ENCODE results near the gene SIK2. TPM values are rescaled to one million over a fixed set of nuclear protein-coding genes. Genes with fewer than 3 reads are reported as not detected.
"Not testable (repeated sequence)": the region's sequence is repeated elsewhere in the genome, so short reads cannot be mapped to it uniquely, and the experiment has no call there.

SIK2 gene
- polyA plus RNA-seq, 6 donors from 2014 or later = 0.09 to 1.0 (median 0.31) TPM

DNA sequence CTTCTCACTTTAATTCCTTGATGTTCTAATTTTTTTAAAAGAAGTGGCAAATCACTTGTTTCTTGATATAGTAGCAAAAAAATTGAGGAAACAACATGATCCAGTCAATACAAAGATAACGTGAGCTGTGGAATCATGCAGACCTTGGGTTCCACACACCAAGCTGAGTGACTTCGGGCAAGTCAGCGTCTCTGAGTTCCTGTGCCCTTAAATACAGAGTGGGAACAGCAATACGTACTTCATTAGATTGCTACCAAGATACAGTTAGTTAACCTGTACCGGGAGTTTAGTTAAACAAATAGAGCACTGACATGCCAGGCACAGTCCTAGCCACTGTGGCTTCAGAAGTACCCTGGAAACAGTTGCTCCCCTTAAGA is 105.4 kb downstream of the SIK2 start:
- ATAC-seq (ENCODE audit: low read depth in 2 of 2) (no peak), DNase-seq (no peak)
- H3K27ac Mint-ChIP-seq = no peak overlapping the region
- no peaks in the 10 kb centered on the region for H3K9me3 Mint-ChIP-seq
- H3K36me3 Mint-ChIP-seq = peaks cover 34 to 47% of the 10 kb centered on the region in 2 donors
- no peaks in the 10 kb centered on the region for H3K27me3 Mint-ChIP-seq
- H3K4me1 Mint-ChIP-seq = no peaks in the 10 kb centered on the region
- H3K4me3 Mint-ChIP-seq = no peak overlapping the region

- H3K36me3 Mint-ChIP-seq = peaks cover 29 to 51% of the 10 kb centered on the region in 2 donors
- H3K27ac Mint-ChIP-seq = peak overlapping the region in 2 of 6 donors; percentile 74 to 75
- DNase-seq (no peak), ATAC-seq (ENCODE audit: low read depth in 2 of 2) (peak in 1 of 2 donors; percentile 54)
- H3K9me3 Mint-ChIP-seq = peaks cover 0 to 7% (median 0%) of the 10 kb centered on the region in 7 donors
- H3K27me3 Mint-ChIP-seq = no peaks in the 10 kb centered on the region
- H3K4me3 Mint-ChIP-seq = peak overlapping the region in 1 of 8 donors; percentile 1
- H3K4me1 Mint-ChIP-seq = peaks cover 18 to 29% (median 19%) of the 10 kb centered on the region in 3 donors
These were observed 112.3 kb downstream of the SIK2 start for GRCh38 chr11:111714522-111714921.

DNA sequence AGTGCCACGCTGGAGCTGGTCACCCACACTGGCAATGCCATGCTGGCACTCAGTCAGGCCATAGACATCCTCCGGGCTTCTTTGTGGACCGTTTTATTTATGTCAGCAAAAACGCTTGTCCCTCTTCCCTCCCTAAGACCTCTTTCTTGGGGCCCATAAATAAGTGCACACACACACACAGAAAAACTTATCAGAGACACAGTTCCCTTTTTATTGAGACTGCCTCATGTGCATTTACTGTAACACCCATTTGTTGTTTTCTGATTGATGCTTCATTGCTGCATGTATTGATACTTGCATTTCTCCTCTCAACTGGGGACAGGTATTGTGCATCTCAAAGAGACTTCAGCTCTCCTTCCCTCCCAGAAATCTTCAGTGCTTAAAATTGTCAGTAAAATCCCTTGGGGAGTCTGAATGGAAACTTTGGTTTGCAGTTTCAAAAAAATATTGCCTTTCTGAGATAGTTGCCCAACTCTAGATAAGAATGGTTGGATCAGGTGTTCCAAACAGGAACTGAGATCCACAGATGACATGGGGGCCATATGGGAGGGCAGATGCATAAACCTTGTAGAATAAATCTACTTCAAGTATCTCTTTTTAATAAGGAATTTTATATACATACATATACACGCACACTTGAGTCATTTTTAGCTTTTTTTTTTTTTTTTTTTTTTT is 113.0 kb downstream of the SIK2 start:
- peaks cover 0 to 7% (median 0%) of the 10 kb centered on the region in 7 donors for H3K9me3 Mint-ChIP-seq
- no peaks in the 10 kb centered on the region for H3K27me3 Mint-ChIP-seq
- H3K36me3 Mint-ChIP-seq = peaks cover 37 to 49% of the 10 kb centered on the region in 2 donors
- no peak overlapping the region for H3K4me3 Mint-ChIP-seq
- ATAC-seq (ENCODE audit: low read depth in 2 of 2) = peak in 1 of 2 donors; percentile 47
- DNase-seq = no peak
- H3K4me1 Mint-ChIP-seq = peaks cover 18 to 29% (median 19%) of the 10 kb centered on the region in 3 donors
- peak overlapping the region in 3 of 6 donors; percentile 26 to 70 (median 61) for H3K27ac Mint-ChIP-seq

- ATAC-seq (ENCODE audit: low read depth in 2 of 2) = not testable (repeated sequence)
These were observed 115.4 kb downstream of the SIK2 start for GRCh38 chr11:111717660-111718059.

DNA sequence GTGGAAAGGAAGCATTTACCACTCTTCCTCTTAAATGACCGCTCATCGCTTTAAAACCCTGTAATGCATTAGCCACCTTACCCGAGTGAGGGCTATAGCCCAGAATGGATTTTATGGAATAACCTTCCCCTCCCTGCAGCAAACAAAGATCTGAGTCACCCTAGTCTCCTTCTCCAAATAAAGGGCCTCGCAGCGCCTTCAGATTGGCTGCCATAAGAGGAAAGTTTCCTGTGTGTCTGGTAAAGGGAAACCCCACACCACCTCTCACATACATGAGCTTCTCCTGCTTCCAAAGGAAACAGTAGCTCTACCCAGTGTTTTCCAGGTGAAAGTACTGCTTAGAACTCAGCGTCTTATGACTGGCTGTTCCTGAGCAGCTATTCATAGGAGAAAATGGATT is 116.2 kb downstream of the SIK2 start:
- Mint-ChIP-seq H3K9me3 (peaks cover 0 to 7% (median 0%) of the 10 kb centered on the region in 7 donors), H3K27ac (no peak overlapping the region), H3K4me3 (no peak overlapping the region), H3K27me3 (no peaks in the 10 kb centered on the region), H3K36me3 (peaks cover 29 to 38% of the 10 kb centered on the region in 2 donors), H3K4me1 (peaks cover 18 to 29% (median 19%) of the 10 kb centered on the region in 3 donors)
- DNase-seq = no peak
- no peak for ATAC-seq (ENCODE audit: low read depth in 2 of 2)

More at GRCh38 chr11:111717660-111718059, 115.4 kb downstream of the SIK2 start:
- H3K4me3 Mint-ChIP-seq, H3K27me3 Mint-ChIP-seq, H3K9me3 Mint-ChIP-seq, DNase-seq: not testable (repeated sequence)
- peaks cover 32 to 36% of the 10 kb centered on the region in 2 donors for H3K36me3 Mint-ChIP-seq
- peaks cover 18 to 29% (median 19%) of the 10 kb centered on the region in 3 donors for H3K4me1 Mint-ChIP-seq
- peak overlapping the region in 1 of 6 donors; percentile 18 for H3K27ac Mint-ChIP-seq

- H3K9me3 Mint-ChIP-seq = peaks cover 0 to 7% (median 0%) of the 10 kb centered on the region in 7 donors
- no peak overlapping the region for H3K4me3 Mint-ChIP-seq
- no peak overlapping the region for H3K27ac Mint-ChIP-seq
- H3K4me1 Mint-ChIP-seq = peaks cover 17 to 24% (median 17%) of the 10 kb centered on the region in 3 donors
- ATAC-seq (ENCODE audit: low read depth in 2 of 2) = no peak
- peaks cover 25 to 35% of the 10 kb centered on the region in 2 donors for H3K36me3 Mint-ChIP-seq
- no peaks in the 10 kb centered on the region for H3K27me3 Mint-ChIP-seq
- no peak for DNase-seq
These were observed 116.6 kb downstream of the SIK2 start for GRCh38 chr11:111718859-111719258.

- Mint-ChIP-seq H3K36me3 (peaks cover 20 to 30% of the 10 kb centered on the region in 2 donors), H3K27me3 (no peaks in the 10 kb centered on the region), H3K4me3 (no peak overlapping the region), H3K27ac (peak overlapping the region in 1 of 6 donors; percentile 83), H3K4me1 (peaks cover 11 to 19% (median 12%) of the 10 kb centered on the region in 3 donors), H3K9me3 (peaks cover 0 to 1% (median 0%) of the 10 kb centered on the region in 7 donors)
- DNase-seq (no peak), ATAC-seq (ENCODE audit: low read depth in 2 of 2) (no peak)
These were observed 117.1 kb downstream of the SIK2 start for GRCh38 chr11:111719379-111719778.

GRCh38 chr11:111720801-111721494 is 118.7 kb downstream of the SIK2 start:
- DNase-seq (no peak), ATAC-seq (ENCODE audit: low read depth in 2 of 2) (no peak)
- no peaks in the 10 kb centered on the region for H3K27me3 Mint-ChIP-seq
- peak overlapping the region in 1 of 6 donors; percentile 26 for H3K27ac Mint-ChIP-seq
- H3K36me3 Mint-ChIP-seq = peaks cover 11 to 20% of the 10 kb centered on the region in 2 donors
- no peak overlapping the region for H3K4me3 Mint-ChIP-seq
- no peaks in the 10 kb centered on the region for H3K9me3 Mint-ChIP-seq
- H3K4me1 Mint-ChIP-seq = peaks cover 0 to 9% (median 4%) of the 10 kb centered on the region in 3 donors

DNA sequence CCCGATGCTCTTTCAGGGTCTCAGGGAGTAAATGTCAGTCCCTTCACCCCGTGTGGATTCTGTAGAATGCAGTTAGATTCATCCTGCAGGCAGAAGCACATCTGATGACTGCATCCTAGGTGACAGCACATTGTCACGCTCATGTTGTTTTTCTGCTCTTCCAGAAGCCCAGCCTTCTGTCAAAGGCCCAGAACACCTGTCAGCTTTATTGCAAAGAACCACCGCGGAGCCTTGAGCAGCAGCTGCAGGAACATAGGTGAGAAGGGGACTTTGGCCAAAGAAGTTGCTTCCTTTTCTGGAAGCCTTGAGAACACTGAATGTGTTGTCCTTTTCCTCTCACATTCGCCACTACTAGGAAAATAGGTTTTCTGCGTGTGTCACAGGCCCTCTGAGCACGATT is 120.3 kb downstream of the SIK2 start:
- no peak for ATAC-seq (ENCODE audit: low read depth in 2 of 2)
- no peaks in the 10 kb centered on the region for H3K27me3 Mint-ChIP-seq
- no peak overlapping the region for H3K27ac Mint-ChIP-seq
- no peak for DNase-seq
- peaks cover 0 to 3% (median 2%) of the 10 kb centered on the region in 3 donors for H3K4me1 Mint-ChIP-seq
- no peak overlapping the region for H3K4me3 Mint-ChIP-seq
- peaks cover 11 to 24% of the 10 kb centered on the region in 2 donors for H3K36me3 Mint-ChIP-seq
- no peaks in the 10 kb centered on the region for H3K9me3 Mint-ChIP-seq

GRCh38 chr11:111723595-111723994 is 121.3 kb downstream of the SIK2 start:
- Mint-ChIP-seq H3K4me1 (peaks cover 0 to 2% (median 0%) of the 10 kb centered on the region in 3 donors), H3K36me3 (peaks cover 11 to 22% of the 10 kb centered on the region in 2 donors), H3K27me3 (no peaks in the 10 kb centered on the region), H3K4me3 (peak overlapping the region in 1 of 8 donors; percentile 2), H3K9me3 (no peaks in the 10 kb centered on the region), H3K27ac (peak overlapping the region in 1 of 6 donors; percentile 85)
- ATAC-seq (ENCODE audit: low read depth in 2 of 2) (no peak), DNase-seq (no peak)

GRCh38 chr11:111724615-111725129 is 122.4 kb downstream of the SIK2 start:
- H3K36me3 Mint-ChIP-seq = peaks cover 8 to 14% of the 10 kb centered on the region in 2 donors
- DNase-seq (no peak), ATAC-seq (ENCODE audit: low read depth in 2 of 2) (no peak)
- H3K9me3 Mint-ChIP-seq = no peaks in the 10 kb centered on the region
- no peaks in the 10 kb centered on the region for H3K27me3 Mint-ChIP-seq
- H3K4me1 Mint-ChIP-seq = no peaks in the 10 kb centered on the region
- H3K27ac Mint-ChIP-seq = no peak overlapping the region
- no peak overlapping the region for H3K4me3 Mint-ChIP-seq

- H3K36me3 Mint-ChIP-seq = peaks cover 0 to 11% of the 10 kb centered on the region in 2 donors
- H3K9me3 Mint-ChIP-seq = no peaks in the 10 kb centered on the region
These were observed 123.4 kb downstream of the SIK2 start for GRCh38 chr11:111725621-111726020.

DNA sequence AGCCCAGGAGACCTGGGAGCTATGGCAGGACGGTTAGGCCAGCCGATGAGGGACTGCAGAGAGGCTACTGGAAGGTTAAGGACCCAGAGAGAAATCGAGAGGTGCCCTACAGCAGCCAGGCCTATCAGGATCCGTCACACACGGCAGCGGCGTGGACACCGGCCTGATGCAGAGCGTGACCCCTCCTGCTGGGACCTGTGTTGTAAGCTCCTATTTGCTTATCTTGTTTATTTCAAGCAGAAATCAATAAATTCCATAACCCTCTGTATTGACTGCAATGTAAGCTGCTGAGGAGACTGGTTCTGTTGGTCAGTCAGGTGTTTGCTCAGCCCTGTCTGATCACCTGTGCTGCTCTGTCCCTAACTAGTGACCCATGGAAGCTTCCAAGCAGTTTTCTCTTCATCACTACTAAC is 124.1 kb downstream of the SIK2 start:
- no peak overlapping the region for H3K4me3 Mint-ChIP-seq
- peaks cover 0 to 11% of the 10 kb centered on the region in 2 donors for H3K36me3 Mint-ChIP-seq
- no peaks in the 10 kb centered on the region for H3K9me3 Mint-ChIP-seq
- DNase-seq (no peak), ATAC-seq (ENCODE audit: low read depth in 2 of 2) (no peak)
- H3K27me3 Mint-ChIP-seq = no peaks in the 10 kb centered on the region
- no peaks in the 10 kb centered on the region for H3K4me1 Mint-ChIP-seq
- peak overlapping the region in 1 of 6 donors; percentile 84 for H3K27ac Mint-ChIP-seq

More at GRCh38 chr11:111725621-111726020, 123.4 kb downstream of the SIK2 start:
- Mint-ChIP-seq H3K27me3 (no peaks in the 10 kb centered on the region), H3K4me3 (no peak overlapping the region), H3K27ac (no peak overlapping the region), H3K4me1 (no peaks in the 10 kb centered on the region)
- no peak for ATAC-seq (ENCODE audit: low read depth in 2 of 2)
- DNase-seq = no peak
